ENCODE measurements around the gene SLC17A7. TPM values are rescaled to one million over a fixed set of nuclear protein-coding genes. Genes with fewer than 3 reads are reported as not detected.

Gene SLC17A7
- total and polyA plus RNA-seq, 2 donors from 2014 or later, result 0.45 to 1.4 TPM

- Histone ChIP-seq H3K36me3 (ENCODE audit: control insufficient read depth in 2 of 3, insufficient read depth in 3 of 3, low read length in 3 of 3) (no peaks in the 10 kb centered on the region), H3K4me1 (ENCODE audit: control insufficient read depth in 2 of 3, insufficient read depth in 2 of 3, low read depth in 1 of 3, low read length in 3 of 3) (no peaks in the 10 kb centered on the region), H3K27ac (ENCODE audit: low read depth in 2 of 2, low read length in 2 of 2) (no peak overlapping the region), H3K9ac (ENCODE audit: low read length in 3 of 3) (no peak overlapping the region), H3K27me3 (ENCODE audit: control insufficient read depth, insufficient read depth, low read length) (no peaks in the 10 kb centered on the region), H3K4me3 (ENCODE audit: low read length in 3 of 3) (no peak overlapping the region), H3K9me3 (ENCODE audit: control insufficient read depth in 2 of 3, insufficient read depth in 1 of 3, low read length in 3 of 3) (no peaks in the 10 kb centered on the region)
- no peak for FAIRE-seq
- TF ChIP-seq CTCF (IDR thresholded peaks at IDR 0.05; ENCODE audit: borderline replicate concordance, extremely low read depth, insufficient read depth), result no peak
- intact Hi-C loops (cut with DNase I), result no loop called here
- DNase-seq, result no peak
These were observed 60.9 kb downstream of the SLC17A7 start for GRCh38 chr19:49380391-49380790.

Other genes with a start within 250 kb of the SLC17A7 start
- 3.7 TPM for gene SLC6A16, start 116.3 kb downstream of the SLC17A7 start, total RNA-seq
- gene SLC6A16, start 116.3 kb downstream of the SLC17A7 start, polyA plus RNA-seq (ENCODE audit: insufficient read depth, low read depth, low replicate concordance), result 1.5 TPM
- gene CD37, start 106.1 kb downstream of the SLC17A7 start, total RNA-seq, result 35.7 TPM
- 3.8 TPM for gene CD37, start 106.1 kb downstream of the SLC17A7 start, polyA plus RNA-seq (ENCODE audit: insufficient read depth, low read depth, low replicate concordance)
- 30.2 TPM for gene TEAD2, start 79.1 kb downstream of the SLC17A7 start, total RNA-seq
- 15.7 TPM for gene TEAD2, start 79.1 kb downstream of the SLC17A7 start, polyA plus RNA-seq (ENCODE audit: insufficient read depth, low read depth, low replicate concordance)
- gene DKKL1, start 77.7 kb downstream of the SLC17A7 start, total RNA-seq, result 0.57 TPM
- 0.95 TPM for gene DKKL1, start 77.7 kb downstream of the SLC17A7 start, polyA plus RNA-seq (ENCODE audit: insufficient read depth, low read depth, low replicate concordance)
- not detected for gene KASH5, start 53.3 kb downstream of the SLC17A7 start, total RNA-seq
- gene KASH5, start 53.3 kb downstream of the SLC17A7 start, polyA plus RNA-seq (ENCODE audit: insufficient read depth, low read depth, low replicate concordance), result not detected
- gene PTH2, start 18.1 kb downstream of the SLC17A7 start, total RNA-seq, result not detected
- gene PTH2, start 18.1 kb downstream of the SLC17A7 start, polyA plus RNA-seq (ENCODE audit: insufficient read depth, low read depth, low replicate concordance), result not detected
- gene GFY, start 16.1 kb downstream of the SLC17A7 start, total RNA-seq, result not detected
- gene GFY, start 16.1 kb downstream of the SLC17A7 start, polyA plus RNA-seq (ENCODE audit: insufficient read depth, low read depth, low replicate concordance), result not detected
- 74.0 TPM for gene PIH1D1, start 10.3 kb upstream of the SLC17A7 start, total RNA-seq
- gene PIH1D1, start 10.3 kb upstream of the SLC17A7 start, polyA plus RNA-seq (ENCODE audit: insufficient read depth, low read depth, low replicate concordance), result 97.2 TPM
- 31.8 TPM for gene ALDH16A1, start 11.7 kb upstream of the SLC17A7 start, total RNA-seq
- gene ALDH16A1, start 11.7 kb upstream of the SLC17A7 start, polyA plus RNA-seq (ENCODE audit: insufficient read depth, low read depth, low replicate concordance), result 26.8 TPM
- gene FLT3LG, start 32.7 kb upstream of the SLC17A7 start, total RNA-seq, result 12.5 TPM
- gene FLT3LG, start 32.7 kb upstream of the SLC17A7 start, polyA plus RNA-seq (ENCODE audit: insufficient read depth, low read depth, low replicate concordance), result 7.4 TPM
- 2,090 TPM for gene RPL13A, start 46.1 kb upstream of the SLC17A7 start, total RNA-seq
- gene RPL13A, start 46.1 kb upstream of the SLC17A7 start, polyA plus RNA-seq (ENCODE audit: insufficient read depth, low read depth, low replicate concordance), result 3,309 TPM
- gene RPS11, start 54.9 kb upstream of the SLC17A7 start, total RNA-seq, result 1,449 TPM
- gene RPS11, start 54.9 kb upstream of the SLC17A7 start, polyA plus RNA-seq (ENCODE audit: insufficient read depth, low read depth, low replicate concordance), result 3,462 TPM
- gene FCGRT, start 71.1 kb upstream of the SLC17A7 start, total RNA-seq, result 235 TPM
- gene FCGRT, start 71.1 kb upstream of the SLC17A7 start, polyA plus RNA-seq (ENCODE audit: insufficient read depth, low read depth, low replicate concordance), result 317 TPM
- 18.4 TPM for gene RCN3, start 86.5 kb upstream of the SLC17A7 start, total RNA-seq
- gene RCN3, start 86.5 kb upstream of the SLC17A7 start, polyA plus RNA-seq (ENCODE audit: insufficient read depth, low read depth, low replicate concordance), result 27.5 TPM
- gene NOSIP, start 139.0 kb upstream of the SLC17A7 start, total RNA-seq, result 52.8 TPM
- gene NOSIP, start 139.0 kb upstream of the SLC17A7 start, polyA plus RNA-seq (ENCODE audit: insufficient read depth, low read depth, low replicate concordance), result 122 TPM
- gene PRRG2, start 139.8 kb upstream of the SLC17A7 start, total RNA-seq, result 14.9 TPM
- gene PRRG2, start 139.8 kb upstream of the SLC17A7 start, polyA plus RNA-seq (ENCODE audit: insufficient read depth, low read depth, low replicate concordance), result 17.6 TPM
- gene PRR12, start 149.7 kb upstream of the SLC17A7 start, total RNA-seq, result 27.4 TPM
- gene PRR12, start 149.7 kb upstream of the SLC17A7 start, polyA plus RNA-seq (ENCODE audit: insufficient read depth, low read depth, low replicate concordance), result 4.9 TPM
- gene RRAS, start 198.6 kb upstream of the SLC17A7 start, total RNA-seq, result 92.3 TPM
- gene RRAS, start 198.6 kb upstream of the SLC17A7 start, polyA plus RNA-seq (ENCODE audit: insufficient read depth, low read depth, low replicate concordance), result 140 TPM
- gene SCAF1, start 200.7 kb upstream of the SLC17A7 start, total RNA-seq, result 69.0 TPM
- 18.1 TPM for gene SCAF1, start 200.7 kb upstream of the SLC17A7 start, polyA plus RNA-seq (ENCODE audit: insufficient read depth, low read depth, low replicate concordance)
- 84.9 TPM for gene IRF3, start 224.3 kb upstream of the SLC17A7 start, total RNA-seq
- gene IRF3, start 224.3 kb upstream of the SLC17A7 start, polyA plus RNA-seq (ENCODE audit: insufficient read depth, low read depth, low replicate concordance), result 64.5 TPM
- 14.4 TPM for gene BCL2L12, start 224.4 kb upstream of the SLC17A7 start, total RNA-seq
- 13.5 TPM for gene BCL2L12, start 224.4 kb upstream of the SLC17A7 start, polyA plus RNA-seq (ENCODE audit: insufficient read depth, low read depth, low replicate concordance)
- gene PRMT1, start 235.7 kb upstream of the SLC17A7 start, total RNA-seq, result 119 TPM
- gene PRMT1, start 235.7 kb upstream of the SLC17A7 start, polyA plus RNA-seq (ENCODE audit: insufficient read depth, low read depth, low replicate concordance), result 131 TPM
- gene ADM5, start 248.1 kb upstream of the SLC17A7 start, total RNA-seq, result 2.1 TPM
- 0.60 TPM for gene ADM5, start 248.1 kb upstream of the SLC17A7 start, polyA plus RNA-seq (ENCODE audit: insufficient read depth, low read depth, low replicate concordance)
- gene CPT1C, start 249.6 kb upstream of the SLC17A7 start, total RNA-seq, result 6.0 TPM
- gene CPT1C, start 249.6 kb upstream of the SLC17A7 start, polyA plus RNA-seq (ENCODE audit: insufficient read depth, low read depth, low replicate concordance), result 2.6 TPM

All from kidney (tissue), 14 donors.